Karpas-422 (cell line): ENCODE data around the gene NBEA. TPM values are rescaled to one million over a fixed set of nuclear protein-coding genes. Genes with fewer than 3 reads are reported as not detected.

ENCODE experiments used
- DNase-seq: peaks from one replicate; pipeline ENCODE4 v3.0.0-alpha.2; 2015
- H2AFZ ChIP-seq: fragments of 200-600 bp; sonication (generic); 2 replicates; pipeline ENCODE4 v1.6.1; 2014; ENCODE audit warnings: antibody characterized with exemption, low read length, mixed read lengths
- H3K27ac ChIP-seq: fragments of 200-600 bp; sonication (generic); 2 replicates; pipeline ENCODE4 v1.5.1; 2014; ENCODE audit warnings: mild to moderate bottlenecking, low read length, moderate library complexity
- H3K27me3 ChIP-seq: fragments of 200-600 bp; sonication (generic); 2 replicates; pipeline ENCODE4 v1.6.1; 2014; ENCODE audit warnings: low read length, mixed read lengths
- H3K36me3 ChIP-seq: fragments of 200-600 bp; sonication (generic); 2 replicates; pipeline ENCODE4 v1.6.1; 2014; ENCODE audit warnings: low read length, mixed read lengths; ENCODE audit not compliant: insufficient read depth
- H3K4me1 ChIP-seq: fragments of 200-600 bp; sonication (generic); 2 replicates; pipeline ENCODE4 v1.6.1; 2014; ENCODE audit warnings: mild to moderate bottlenecking, low read length, mixed read lengths
- H3K4me2 ChIP-seq: fragments of 200-600 bp; sonication (generic); 2 replicates; pipeline ENCODE4 v1.6.1; 2014; ENCODE audit warnings: low read length, low read depth, mild to moderate bottlenecking; ENCODE audit not compliant: poor library complexity, severe bottlenecking
- H3K4me3 ChIP-seq: fragments of 200-600 bp; sonication (generic); 2 replicates; pipeline ENCODE4 v1.5.1; 2014; ENCODE audit warnings: mild to moderate bottlenecking, antibody characterized with exemption, low read length, mixed read lengths
- H3K79me2 ChIP-seq: fragments of 200-600 bp; sonication (generic); 2 replicates; pipeline ENCODE4 v1.6.1; 2014; ENCODE audit warnings: mild to moderate bottlenecking, low read length, mixed read lengths
- H3K9ac ChIP-seq: fragments of 200-600 bp; sonication (generic); 2 replicates; pipeline ENCODE4 v1.6.0; 2014; ENCODE audit warnings: low read length
- H3K9me2 ChIP-seq: fragments of 200-600 bp; sonication (generic), shearing (Covaris generic); replicated peaks from 2 replicates; pipeline ENCODE4 v1.6.0; 2014; ENCODE audit warnings: mild to moderate bottlenecking, low read length, moderate library complexity; ENCODE audit not compliant: insufficient read depth
- H3K9me3 ChIP-seq: fragments of 300-700, 200-600 bp; sonication (generic); 2 replicates; pipeline ENCODE4 v1.6.1; 2014; ENCODE audit warnings: low read length, mixed read lengths
- H4K20me1 ChIP-seq: fragments of 200-600 bp; sonication (generic); 2 replicates; pipeline ENCODE4 v1.6.1; 2014; ENCODE audit warnings: mild to moderate bottlenecking, antibody characterized with exemption, low read length, low read depth; ENCODE audit not compliant: insufficient read depth
- total RNA-seq: library from RNA; depleted of rRNA; stranded (reverse); fragments of >200 nt; shearing (Covaris generic); gene quantifications from 2 replicates; pipeline ENCODE4 v1.2.3, GENCODE V29; 2014; ENCODE audit warnings: low replicate concordance

NBEA gene
- total RNA-seq, 1 experiment from 2014 or later = 4.0 TPM

DNA sequence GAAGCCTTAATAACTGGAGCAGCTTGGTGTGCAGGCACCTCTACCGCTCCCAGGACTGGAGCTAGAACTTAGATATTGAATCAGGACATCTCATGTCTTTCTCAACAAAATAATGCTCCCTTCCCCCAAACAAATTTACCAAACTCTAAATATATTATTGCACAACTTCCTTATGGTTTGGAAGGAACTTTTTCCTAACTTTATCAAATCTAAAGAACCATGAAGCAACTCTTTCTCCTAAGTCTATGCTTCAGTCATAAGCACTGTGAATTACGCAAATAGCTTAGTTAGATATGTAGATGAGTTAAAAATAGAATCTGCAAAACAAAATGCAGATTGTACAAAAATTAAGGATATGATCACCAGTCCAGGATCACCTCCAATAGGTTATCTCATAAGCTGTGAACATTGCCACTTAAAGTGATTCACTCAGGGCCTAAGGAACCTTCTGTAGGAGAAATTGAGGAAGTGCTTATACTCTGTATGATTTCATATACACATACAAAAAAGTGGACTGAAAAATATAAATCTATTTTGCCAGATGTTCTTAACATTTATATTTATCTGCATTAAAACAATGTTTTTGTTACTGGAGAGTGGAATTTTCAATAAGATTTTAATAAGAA, 554.8 kb downstream of the NBEA start:
- H3K79me2 ChIP-seq = no peaks in the 10 kb centered on the region
- H3K27me3 ChIP-seq = no peaks in the 10 kb centered on the region
- no peaks in the 10 kb centered on the region for H4K20me1 ChIP-seq
- no peaks in the 10 kb centered on the region for H3K9me2 ChIP-seq
- peaks cover 3% of the 10 kb centered on the region for H3K4me1 ChIP-seq
- no peak overlapping the region for H3K4me3 ChIP-seq
- no peaks in the 10 kb centered on the region for H3K9me3 ChIP-seq
- no peak overlapping the region for H3K9ac ChIP-seq
- DNase-seq = no peak
- no peak overlapping the region for H3K27ac ChIP-seq
- no peaks in the 10 kb centered on the region for H3K36me3 ChIP-seq
- H2AFZ ChIP-seq = no peak overlapping the region
- H3K4me2 ChIP-seq = no peak overlapping the region

DNA sequence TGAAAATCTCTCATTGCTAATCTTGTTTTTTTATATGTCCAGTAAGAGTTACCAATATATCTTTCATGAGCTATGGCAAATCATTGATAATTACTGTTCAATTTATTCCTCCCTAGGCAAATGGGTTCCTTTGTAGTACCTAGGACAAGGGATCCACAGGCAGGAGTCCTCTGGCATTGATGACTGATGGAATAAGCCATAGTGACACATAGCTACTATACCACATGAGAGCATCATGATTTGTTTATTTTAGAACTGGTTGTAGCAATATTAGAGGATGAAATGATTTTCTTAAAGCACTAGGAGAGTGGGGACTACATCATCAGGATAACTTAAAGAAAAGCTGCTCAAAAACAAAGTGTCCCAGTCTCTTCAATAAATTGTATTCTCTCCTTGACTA, 556.2 kb downstream of the NBEA start:
- no peak overlapping the region for H3K4me2 ChIP-seq
- H3K9ac ChIP-seq = no peak overlapping the region
- no peaks in the 10 kb centered on the region for H3K9me3 ChIP-seq
- H3K9me2 ChIP-seq = no peaks in the 10 kb centered on the region
- peaks cover 3% of the 10 kb centered on the region for H3K4me1 ChIP-seq
- H3K4me3 ChIP-seq = no peak overlapping the region
- no peaks in the 10 kb centered on the region for H4K20me1 ChIP-seq
- no peak overlapping the region for H2AFZ ChIP-seq
- H3K79me2 ChIP-seq = no peaks in the 10 kb centered on the region
- H3K36me3 ChIP-seq = no peaks in the 10 kb centered on the region
- H3K27ac ChIP-seq = no peak overlapping the region
- H3K27me3 ChIP-seq = no peaks in the 10 kb centered on the region
- DNase-seq = no peak

DNA sequence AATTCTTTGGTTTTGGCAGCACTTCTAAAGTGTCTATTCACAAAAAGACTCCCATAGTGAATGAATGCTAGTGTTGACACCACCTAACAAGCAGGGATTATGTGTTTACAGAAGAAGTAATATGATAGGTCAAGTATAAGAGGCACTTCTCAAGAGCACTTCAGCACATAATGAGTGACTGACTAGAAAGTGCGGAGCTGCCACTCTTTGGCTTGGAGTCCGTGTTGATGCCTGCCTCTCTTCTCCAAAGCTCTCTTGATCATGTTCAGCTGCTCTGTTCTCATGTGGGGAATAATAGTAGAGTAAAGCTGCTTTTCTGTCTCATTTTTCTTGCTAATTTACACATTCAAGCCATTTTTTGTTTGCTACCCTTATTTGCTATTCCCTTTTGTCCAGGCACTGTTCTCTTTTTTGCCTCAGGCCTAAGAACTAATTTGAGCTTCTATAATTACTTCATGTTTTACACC, 557.2 kb downstream of the NBEA start:
- H3K4me2 ChIP-seq = no peak overlapping the region
- H2AFZ ChIP-seq = no peak overlapping the region
- no peak overlapping the region for H3K4me3 ChIP-seq
- no peaks in the 10 kb centered on the region for H4K20me1 ChIP-seq
- DNase-seq = no peak
- H3K27ac ChIP-seq = no peak overlapping the region
- no peak overlapping the region for H3K9ac ChIP-seq
- H3K36me3 ChIP-seq = no peaks in the 10 kb centered on the region
- peaks cover 3% of the 10 kb centered on the region for H3K4me1 ChIP-seq
- no peaks in the 10 kb centered on the region for H3K79me2 ChIP-seq
- H3K27me3 ChIP-seq = no peaks in the 10 kb centered on the region
- H3K9me3 ChIP-seq = no peaks in the 10 kb centered on the region
- no peaks in the 10 kb centered on the region; the same call in 1 of the 2 replicates for H3K9me2 ChIP-seq

DNA sequence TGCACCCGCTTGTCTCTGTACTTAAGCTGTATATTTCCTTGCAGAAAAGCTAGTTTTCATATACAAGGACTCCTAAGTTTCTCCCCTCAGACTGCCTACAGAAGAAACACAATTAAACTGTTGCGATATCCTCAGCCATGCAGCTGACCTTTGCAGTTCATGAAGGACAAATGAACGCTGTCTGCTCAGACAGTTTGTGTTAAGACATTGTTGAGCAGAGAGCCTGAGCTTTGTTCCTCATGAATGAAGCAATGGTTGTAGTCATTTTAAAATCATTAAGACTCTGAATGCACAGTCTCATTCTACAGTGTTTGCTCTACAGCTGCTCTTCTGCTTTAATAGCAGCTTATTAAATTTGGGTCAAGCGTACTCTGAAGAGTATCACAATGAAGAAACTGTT, 557.6 kb downstream of the NBEA start:
- Histone ChIP-seq H3K4me1 (peaks cover 3% of the 10 kb centered on the region), H3K36me3 (no peaks in the 10 kb centered on the region), H3K9me2 (no peaks in the 10 kb centered on the region; the same call in 1 of the 2 replicates), H2AFZ (no peak overlapping the region), H4K20me1 (no peaks in the 10 kb centered on the region), H3K9ac (no peak overlapping the region), H3K4me2 (no peak overlapping the region), H3K27ac (no peak overlapping the region), H3K27me3 (no peaks in the 10 kb centered on the region), H3K9me3 (no peaks in the 10 kb centered on the region), H3K4me3 (no peak overlapping the region), H3K79me2 (no peaks in the 10 kb centered on the region)
- no peak for DNase-seq

DNA sequence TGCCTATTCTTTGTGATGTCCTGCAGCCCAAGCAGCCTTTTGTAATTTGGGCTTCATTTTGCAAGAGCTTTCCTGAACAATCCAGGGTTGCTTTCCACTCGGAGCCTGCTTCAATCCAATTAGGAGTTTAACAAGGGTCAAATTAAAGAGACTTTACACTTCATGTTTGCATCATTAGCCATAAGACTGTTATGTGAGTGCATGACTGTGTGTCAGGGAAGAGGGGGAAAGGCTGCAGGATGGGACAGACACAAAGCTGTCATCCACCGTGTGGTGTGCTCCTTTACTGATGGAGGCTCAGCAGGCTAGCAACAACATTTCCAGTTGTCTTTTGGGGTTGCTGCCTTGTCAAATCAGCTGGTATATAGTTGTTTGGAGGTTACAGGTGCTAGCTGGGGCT, 558.1 kb downstream of the NBEA start:
- no peak overlapping the region for H2AFZ ChIP-seq
- no peak overlapping the region for H3K27ac ChIP-seq
- H3K27me3 ChIP-seq = no peaks in the 10 kb centered on the region
- no peak overlapping the region for H3K9ac ChIP-seq
- no peaks in the 10 kb centered on the region for H3K79me2 ChIP-seq
- DNase-seq = no peak
- H3K9me3 ChIP-seq = no peaks in the 10 kb centered on the region
- H3K4me3 ChIP-seq = no peak overlapping the region
- no peak overlapping the region for H3K4me2 ChIP-seq
- peaks cover 3% of the 10 kb centered on the region for H3K4me1 ChIP-seq
- no peaks in the 10 kb centered on the region; the same call in 1 of the 2 replicates for H3K9me2 ChIP-seq
- no peaks in the 10 kb centered on the region for H4K20me1 ChIP-seq
- H3K36me3 ChIP-seq = no peaks in the 10 kb centered on the region

DNA sequence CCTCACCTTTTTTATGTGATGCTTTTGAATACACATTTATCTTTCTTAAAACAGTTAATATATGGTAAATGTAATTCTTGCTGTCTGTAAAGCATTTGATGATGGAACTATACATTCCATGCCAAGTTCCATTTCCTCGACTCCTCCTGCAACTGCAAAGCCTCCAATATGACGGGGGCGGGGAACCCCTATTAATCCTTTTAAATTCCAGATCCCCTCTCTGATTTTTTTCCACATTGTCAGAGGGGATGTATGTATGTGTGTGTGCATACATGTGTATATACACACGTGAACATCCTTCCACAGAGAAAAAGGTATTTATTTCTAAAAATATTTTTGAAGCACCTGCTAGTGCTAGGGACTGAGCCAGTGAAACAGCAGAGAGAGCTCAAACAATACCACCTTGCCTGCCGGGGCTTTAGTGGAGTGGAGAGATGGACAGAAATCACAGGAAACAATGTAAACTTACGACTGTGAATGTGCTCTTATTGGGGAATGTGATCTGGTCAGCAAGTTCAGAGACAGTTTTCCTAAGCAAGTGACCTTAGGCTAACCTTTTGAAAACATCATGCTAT, 559.7 kb downstream of the NBEA start:
- Histone ChIP-seq H3K4me2 (no peak overlapping the region), H3K36me3 (no peaks in the 10 kb centered on the region), H3K9ac (no peak overlapping the region), H2AFZ (no peak overlapping the region), H3K27me3 (0 out of 2 replicates have a peak, but pooled peaks cover 3% of the 10 kb centered on the region), H4K20me1 (no peaks in the 10 kb centered on the region), H3K27ac (no peak overlapping the region), H3K4me3 (no peak overlapping the region), H3K4me1 (peaks cover 3% of the 10 kb centered on the region), H3K9me2 (no peaks in the 10 kb centered on the region; the same call in 1 of the 2 replicates), H3K9me3 (no peaks in the 10 kb centered on the region), H3K79me2 (no peaks in the 10 kb centered on the region)
- DNase-seq = no peak

DNA sequence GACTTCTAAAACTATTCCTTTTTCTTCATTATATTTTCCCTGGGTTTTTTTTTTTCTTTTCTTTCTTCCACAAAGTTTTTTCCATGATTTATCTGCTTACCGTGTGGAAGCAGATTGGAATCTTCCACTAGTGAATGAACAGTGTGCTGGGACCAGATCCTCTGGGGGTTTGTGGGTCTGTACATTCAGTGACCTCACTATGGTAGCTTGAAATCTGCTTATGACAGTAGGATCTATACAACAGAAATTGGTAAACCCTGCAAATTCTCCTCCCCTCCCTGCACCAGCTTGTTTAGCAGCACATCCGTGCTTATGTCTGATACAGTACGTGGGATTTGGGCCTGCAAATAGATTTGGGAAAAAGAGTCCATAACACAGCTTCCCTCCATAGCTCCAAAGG, 560.4 kb downstream of the NBEA start:
- Histone ChIP-seq H3K9me2 (no peaks in the 10 kb centered on the region; the same call in 1 of the 2 replicates), H3K9ac (no peak overlapping the region), H4K20me1 (no peaks in the 10 kb centered on the region), H3K36me3 (no peaks in the 10 kb centered on the region), H3K4me1 (peaks cover under 1% of the 10 kb centered on the region), H3K27me3 (0 out of 2 replicates have a peak, but pooled peaks cover 3% of the 10 kb centered on the region), H2AFZ (no peak overlapping the region), H3K4me3 (no peak overlapping the region), H3K79me2 (no peaks in the 10 kb centered on the region), H3K4me2 (no peak overlapping the region), H3K9me3 (no peaks in the 10 kb centered on the region; the same call in 1 of the 2 replicates), H3K27ac (no peak overlapping the region)
- DNase-seq = no peak

DNA sequence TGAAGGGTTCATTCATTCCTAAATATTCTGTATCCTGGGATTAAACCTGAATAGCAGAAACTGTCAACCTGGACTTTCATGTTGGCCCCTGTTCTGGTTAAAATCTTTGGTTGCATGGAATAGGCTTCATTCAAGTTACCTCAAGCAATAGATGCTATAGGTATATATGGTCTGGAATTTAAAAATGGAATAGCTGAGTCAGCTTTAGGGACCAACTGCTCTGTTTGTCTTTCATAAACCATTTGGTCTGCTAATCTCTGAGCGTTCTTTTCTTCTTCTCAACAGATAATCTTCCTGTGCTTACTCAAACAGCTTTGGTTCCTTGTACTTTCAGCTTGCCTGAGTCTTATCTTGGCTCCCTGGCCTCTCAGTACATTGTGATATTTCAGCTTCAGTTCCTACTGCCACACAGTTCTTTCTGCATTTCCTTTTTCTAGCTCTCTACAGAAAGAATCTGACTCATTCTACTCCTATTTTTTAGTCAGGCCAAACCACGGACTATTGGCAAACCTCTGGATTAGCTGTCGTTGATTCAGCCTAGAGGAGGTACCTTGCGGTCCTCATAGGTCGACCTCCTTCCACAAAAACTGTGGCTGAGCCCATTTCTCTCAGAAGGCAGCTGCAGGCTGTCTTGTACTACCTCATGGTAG, 570.3 kb downstream of the NBEA start:
- Histone ChIP-seq H3K9me2 (no peaks in the 10 kb centered on the region), H3K9me3 (no peaks in the 10 kb centered on the region; the same call in 1 of the 2 replicates), H3K4me2 (no peak overlapping the region), H3K4me1 (no peaks in the 10 kb centered on the region), H4K20me1 (no peaks in the 10 kb centered on the region), H3K27ac (no peak overlapping the region), H3K27me3 (no peaks in the 10 kb centered on the region), H2AFZ (no peak overlapping the region), H3K36me3 (no peaks in the 10 kb centered on the region), H3K9ac (no peak overlapping the region), H3K79me2 (no peaks in the 10 kb centered on the region), H3K4me3 (no peak overlapping the region)
- no peak for DNase-seq
